Brain microvascular endothelial cell (primary cell): ENCODE data around the gene MRPL17.

Source experiments
- DNase-seq: peaks from one replicate; pipeline ENCODE4 v3.0.0-alpha.2; 2020
- H3K27ac ChIP-seq: fragments of 250-450 bp; sonication (Bioruptor Pico); 2 replicates; pipeline ENCODE4 v1.5.1; 2020; ENCODE audit warnings: mild to moderate bottlenecking, moderate library complexity
- H3K27me3 ChIP-seq: fragments of 250-450 bp; sonication (Bioruptor Pico); replicated peaks from 2 replicates; pipeline ENCODE4 v1.5.1; 2020; ENCODE audit warnings: mild to moderate bottlenecking
- H3K36me3 ChIP-seq: fragments of 250-450 bp; sonication (Bioruptor Pico); replicated peaks from 2 replicates; pipeline ENCODE4 v1.5.1; 2020; ENCODE audit warnings: mild to moderate bottlenecking
- H3K4me3 ChIP-seq: 2 replicates; pipeline ENCODE4 v1.5.1; 2011; ENCODE audit warnings: low read depth, mild to moderate bottlenecking, control low read depth, low read length, moderate library complexity
- CTCF ChIP-seq: IDR thresholded peaks from 2 replicates; pipeline ENCODE4 v1.5.1; 2011; ENCODE audit warnings: low read depth, mild to moderate bottlenecking, moderate library complexity, low read length, control low read depth, inconsistent platforms; ENCODE audit errors: missing control alignments
- in situ Hi-C: cut with HindIII; loops from 2 replicates; pipeline ENCODE4 v1.10.0; 2017; ENCODE audit warnings: low sequenced_read_pairs, low pct_ligation_motif_present

MRPL17 gene

DNA sequence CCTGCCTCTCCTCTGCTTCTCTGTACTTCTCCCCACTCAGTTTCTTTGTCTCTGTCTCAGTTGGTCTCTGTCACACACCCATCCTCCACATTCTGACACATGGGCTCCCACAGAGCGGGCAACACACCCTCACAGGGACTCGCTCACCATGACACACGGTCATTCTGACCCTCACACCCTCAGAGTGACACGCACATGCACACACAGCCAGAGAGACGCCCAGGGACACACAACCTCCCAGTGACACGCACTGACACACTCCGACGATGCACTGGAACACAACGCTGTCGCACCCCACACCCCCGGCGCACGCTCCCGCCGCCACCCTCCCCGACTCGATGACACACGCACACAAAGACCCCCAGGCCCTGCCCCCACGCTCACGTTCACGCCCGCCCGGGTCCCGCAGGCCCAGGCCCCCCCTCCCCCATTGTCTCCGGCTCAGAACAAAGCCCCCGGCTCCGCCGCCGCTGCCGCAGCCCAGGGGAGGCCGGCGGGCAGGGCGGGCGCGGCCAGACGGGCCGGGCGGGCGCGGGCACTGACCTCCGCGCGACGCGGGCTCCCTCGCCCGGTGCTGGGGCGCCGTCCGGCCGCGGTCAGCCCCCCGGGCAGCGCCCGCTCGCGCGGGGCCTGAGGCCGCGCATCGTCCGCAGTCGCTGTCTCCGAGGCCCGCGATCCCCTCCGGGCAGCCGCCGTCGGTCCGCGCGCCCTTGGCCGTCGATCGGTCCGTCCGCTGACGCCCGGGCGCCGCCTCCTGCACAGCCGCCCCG is 27.9 kb downstream of the MRPL17 start:
- peaks cover 46% of the 10 kb centered on the region for H3K27me3 ChIP-seq
- no peak for DNase-seq
- H3K4me3 ChIP-seq: peak overlapping the region; percentile 26
- no peak overlapping the region for H3K27ac ChIP-seq
- H3K36me3 ChIP-seq: no peaks in the 10 kb centered on the region
- in situ Hi-C loops: no loop called here
- TF ChIP-seq CTCF: no peak

- DNase-seq: no peak
- H3K27me3 ChIP-seq: peaks cover 50% of the 10 kb centered on the region
- H3K4me3 ChIP-seq: no peak overlapping the region
- in situ Hi-C loops: no loop called here
- no peaks in the 10 kb centered on the region for H3K36me3 ChIP-seq
- no peak for TF ChIP-seq CTCF
- no peak overlapping the region for H3K27ac ChIP-seq
These were observed 28.7 kb downstream of the MRPL17 start for GRCh38 chr11:6654281-6655019.

DNA sequence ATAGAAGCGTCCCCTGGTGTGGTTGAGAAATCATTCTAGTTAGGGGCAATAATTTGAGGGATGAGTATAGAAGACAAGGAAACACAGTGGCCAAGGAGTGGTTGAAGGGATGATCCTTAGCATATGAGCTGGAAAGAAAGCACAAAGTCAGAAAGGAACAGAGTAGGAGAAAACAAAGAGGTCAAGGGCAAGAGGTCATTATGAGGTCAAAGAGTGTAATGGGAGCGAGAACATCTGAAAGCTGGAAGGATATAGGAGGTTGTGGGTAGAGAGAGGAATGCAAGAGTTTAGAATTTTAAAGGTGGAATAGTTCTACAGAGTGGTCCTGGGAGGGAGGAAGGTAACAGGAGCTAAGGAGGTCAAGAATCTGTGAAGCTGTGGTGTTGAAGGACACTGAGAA is 29.5 kb downstream of the MRPL17 start:
- no peaks in the 10 kb centered on the region for H3K36me3 ChIP-seq
- no peak for DNase-seq
- no peak overlapping the region for H3K27ac ChIP-seq
- H3K4me3 ChIP-seq: no peak overlapping the region
- peaks cover 55% of the 10 kb centered on the region for H3K27me3 ChIP-seq
- no peak for TF ChIP-seq CTCF
- in situ Hi-C loops: no loop called here

GRCh38 chr11:6653097-6653496 is 30.0 kb downstream of the MRPL17 start:
- in situ Hi-C loops: no loop called here
- Histone ChIP-seq H3K27ac (no peak overlapping the region), H3K27me3 (peaks cover 58% of the 10 kb centered on the region), H3K4me3 (no peak overlapping the region), H3K36me3 (no peaks in the 10 kb centered on the region)
- no peak for TF ChIP-seq CTCF
- no peak for DNase-seq

DNA sequence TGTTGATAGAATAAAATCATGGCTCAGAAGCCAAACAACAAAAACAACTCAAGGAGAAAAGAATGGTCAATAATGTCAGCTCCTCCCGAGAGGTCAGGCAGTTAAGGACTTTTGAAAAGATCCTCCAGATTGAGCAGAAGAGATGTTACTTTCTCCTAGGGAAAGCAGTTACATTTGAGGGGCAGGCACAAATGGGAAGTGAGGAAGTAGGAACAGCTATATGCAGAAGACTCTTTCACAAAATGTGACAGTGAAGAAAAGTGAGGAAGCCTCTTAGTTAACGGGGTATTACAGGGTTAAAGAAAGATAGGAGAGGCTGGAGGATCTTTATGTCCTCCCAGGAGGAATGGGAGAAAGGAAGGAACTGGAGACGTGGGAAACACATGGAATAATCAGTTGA is 31.0 kb downstream of the MRPL17 start:
- no peak overlapping the region for H3K4me3 ChIP-seq
- H3K27me3 ChIP-seq: peaks cover 57% of the 10 kb centered on the region
- H3K27ac ChIP-seq: no peak overlapping the region
- no peak for TF ChIP-seq CTCF
- DNase-seq: no peak
- in situ Hi-C loops: no loop called here
- H3K36me3 ChIP-seq: no peaks in the 10 kb centered on the region
